HG03469 (cell line): ENCODE measurements around the gene TMPRSS11A.

Experiments
- ATAC-seq: cut with Tn5 transposase; IDR thresholded peaks from one replicate; pipeline ENCODE4 v1.9.1; 2021; ENCODE audit warnings: mild to moderate bottlenecking, moderate library complexity, moderate number of reproducible peaks; ENCODE audit not compliant: unreplicated experiment

Gene TMPRSS11A

DNA sequence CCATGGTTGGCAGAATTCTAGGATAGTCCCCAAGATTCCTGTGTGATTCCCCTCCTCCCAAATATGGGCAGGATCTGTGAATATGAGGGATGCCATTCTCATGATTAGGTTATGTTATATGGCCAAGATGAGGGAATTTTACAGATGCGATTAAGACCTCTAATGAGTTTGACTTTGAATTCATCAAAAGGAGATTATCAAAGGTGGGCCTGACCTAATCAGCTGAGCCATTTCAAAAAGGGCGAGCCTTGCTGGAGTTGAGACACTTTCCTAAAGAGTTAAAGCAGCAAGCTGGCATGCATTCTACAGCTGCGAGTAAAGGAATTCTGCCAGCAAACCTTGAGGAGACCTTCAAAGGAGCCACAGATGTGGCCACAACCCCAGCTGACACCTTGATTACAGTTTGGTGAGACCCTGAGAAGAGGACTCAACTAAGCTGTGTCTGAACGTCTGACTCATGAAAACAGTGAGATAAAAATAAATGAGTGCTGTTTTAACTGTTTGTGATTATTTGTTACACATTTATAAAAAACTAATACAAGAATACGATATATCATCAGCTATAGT is 47.8 kb downstream of the TMPRSS11A start:
- ATAC-seq = no peak

DNA sequence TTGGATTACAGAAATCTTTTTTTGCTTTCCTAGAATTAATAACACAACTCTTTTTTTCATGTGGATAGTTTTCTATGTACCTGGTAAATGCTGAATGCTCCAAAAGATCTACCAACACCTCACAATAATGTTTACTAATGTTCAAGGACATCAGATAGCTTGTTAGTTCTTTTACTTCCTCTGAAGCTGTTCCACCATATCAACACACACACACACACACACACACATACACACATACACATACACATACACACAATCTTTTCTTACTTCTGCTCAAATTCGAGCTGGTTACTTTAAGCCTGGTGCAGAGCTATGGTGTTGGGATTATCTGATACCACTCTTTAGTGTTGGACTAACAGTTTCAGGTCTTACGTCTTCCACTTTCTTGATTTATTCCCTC is 51.2 kb downstream of the TMPRSS11A start:
- ATAC-seq = no peak

GRCh38 chr4:67911638-67912037 is 51.7 kb downstream of the TMPRSS11A start:
- no peak for ATAC-seq

- ATAC-seq = no peak
Measured at GRCh38 chr4:67911141-67911540, 52.2 kb downstream of the TMPRSS11A start.

DNA sequence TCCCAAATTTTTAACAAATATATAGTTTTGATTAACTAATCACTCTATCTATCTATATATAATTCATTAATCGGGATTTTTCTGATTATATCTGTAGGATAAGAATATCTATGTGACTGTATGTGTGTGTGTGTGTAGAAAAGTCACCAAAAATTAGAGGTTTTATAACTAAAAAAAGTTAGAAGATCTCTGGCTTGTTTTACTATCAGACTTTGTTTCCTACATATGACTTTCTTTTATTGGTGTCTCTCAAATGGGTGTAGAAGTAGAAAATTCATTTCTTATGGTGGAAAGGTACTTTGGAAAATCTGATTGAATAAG is 52.7 kb downstream of the TMPRSS11A start:
- peak; percentile 13 for ATAC-seq

DNA sequence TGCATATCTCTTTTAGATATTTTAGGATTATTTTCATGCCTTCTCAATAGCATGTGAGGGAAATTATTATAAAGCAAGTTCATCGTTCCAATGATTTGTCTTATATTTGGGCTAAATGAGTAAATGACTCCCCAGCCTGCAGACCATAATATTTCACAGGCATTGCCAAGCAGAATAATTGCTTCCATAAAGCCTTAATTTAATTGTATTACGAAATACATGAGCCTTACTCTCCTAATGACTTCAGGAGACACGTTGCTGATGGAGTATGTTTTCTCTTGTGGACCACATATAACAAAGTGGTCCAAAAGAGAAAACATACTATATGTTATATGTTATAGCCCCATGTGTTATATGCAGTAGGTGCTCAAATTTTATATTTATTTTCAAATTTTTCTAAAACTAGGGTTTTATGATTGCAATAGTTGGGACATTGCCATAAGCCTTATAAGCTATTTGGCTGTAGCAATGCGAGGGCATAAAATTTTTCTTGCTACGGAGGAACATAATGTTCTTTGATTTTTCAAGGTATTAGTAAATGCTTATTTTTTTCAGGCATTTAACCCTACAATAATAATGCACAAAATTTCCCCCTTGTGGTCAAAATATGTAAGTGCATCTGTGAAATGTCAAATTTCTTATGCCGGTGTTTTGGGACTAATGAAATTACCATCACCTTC is 53.2 kb downstream of the TMPRSS11A start:
- ATAC-seq = peak; percentile 46

GRCh38 chr4:67907650-67908049 is 55.6 kb downstream of the TMPRSS11A start:
- no peak for ATAC-seq

DNA sequence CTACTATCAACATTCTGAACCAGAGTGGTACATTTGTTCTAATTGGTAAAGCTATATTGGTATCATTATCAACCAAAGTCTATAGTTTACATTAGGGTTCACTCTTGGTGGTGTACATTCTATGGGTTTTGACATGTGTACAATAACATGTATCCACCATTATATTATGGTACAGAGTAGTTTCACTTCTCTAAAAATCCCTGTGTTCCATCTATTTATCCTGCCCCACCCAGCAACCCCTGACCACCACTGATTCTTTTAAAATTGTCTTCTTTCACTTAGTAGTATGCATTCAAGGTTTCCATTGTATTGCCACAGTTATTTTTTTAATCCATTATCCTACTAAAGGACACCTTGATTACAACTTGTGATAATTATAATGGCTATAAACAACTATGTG is 64.2 kb downstream of the TMPRSS11A start:
- no peak for ATAC-seq

DNA sequence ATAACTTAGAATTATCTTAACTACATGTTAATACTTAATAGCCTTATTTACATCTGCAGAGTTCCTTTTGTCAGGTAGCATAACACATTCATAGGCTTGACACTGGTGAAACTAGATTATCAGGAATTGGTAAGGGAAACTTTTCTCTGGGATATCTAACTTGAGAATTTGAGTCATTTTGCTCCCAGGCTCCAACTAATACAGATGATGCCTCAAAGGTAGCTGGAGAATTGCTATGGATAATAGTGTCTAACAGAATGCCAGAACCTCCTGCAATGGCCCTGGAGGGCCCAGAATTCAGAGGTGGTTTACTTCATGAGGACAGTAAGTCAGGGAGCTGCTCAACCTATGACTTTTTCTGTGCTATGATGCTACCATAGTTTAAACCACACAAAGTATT is 65.6 kb downstream of the TMPRSS11A start:
- ATAC-seq = no peak

- ATAC-seq = no peak
Measured at GRCh38 chr4:67896421-67897065, 66.8 kb downstream of the TMPRSS11A start.

- ATAC-seq = no peak
Measured at GRCh38 chr4:67894659-67895058, 68.6 kb downstream of the TMPRSS11A start.

GRCh38 chr4:67892905-67893304 is 70.4 kb downstream of the TMPRSS11A start:
- ATAC-seq = no peak

DNA sequence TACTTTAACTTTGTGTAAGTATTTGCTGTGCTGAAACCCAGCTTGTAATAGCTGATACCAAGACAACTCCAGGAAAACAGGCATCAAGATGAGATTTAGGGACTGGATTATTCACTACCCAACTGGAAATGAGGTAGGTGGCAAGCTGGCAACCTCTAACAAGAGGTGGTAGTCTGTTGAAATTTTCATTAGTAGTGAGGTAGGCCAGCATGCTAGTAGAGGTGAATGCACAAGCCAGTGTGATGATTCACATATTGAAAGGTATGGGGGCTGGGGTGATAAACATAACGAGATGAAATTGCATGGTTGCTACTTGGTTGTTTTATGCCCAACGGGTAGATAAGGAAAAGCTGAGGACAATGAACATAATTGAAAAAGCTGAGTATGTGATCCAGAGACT is 71.0 kb downstream of the TMPRSS11A start:
- ATAC-seq = no peak

DNA sequence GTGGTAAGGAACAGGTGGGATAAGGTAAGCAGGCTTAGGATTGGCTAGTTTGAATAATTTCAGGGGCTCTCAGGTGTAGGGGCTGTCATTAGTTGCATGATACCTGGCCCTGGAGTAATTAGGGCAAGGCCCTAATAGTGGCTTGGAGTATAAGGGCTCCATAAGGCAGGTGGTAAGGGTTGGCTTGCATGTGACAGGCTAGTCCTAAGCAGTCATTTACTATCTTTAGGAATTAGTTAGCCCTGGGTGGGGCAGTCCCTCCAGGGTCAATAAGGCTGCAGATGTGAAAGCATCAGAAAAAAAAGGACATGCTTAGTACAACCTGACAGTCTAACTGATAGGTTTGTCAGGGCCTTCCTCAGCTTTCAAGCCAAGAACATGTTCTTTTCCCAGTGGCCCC is 71.6 kb downstream of the TMPRSS11A start:
- no peak for ATAC-seq

- ATAC-seq = no peak
Measured at GRCh38 chr4:67886281-67886680, 77.0 kb downstream of the TMPRSS11A start.

DNA sequence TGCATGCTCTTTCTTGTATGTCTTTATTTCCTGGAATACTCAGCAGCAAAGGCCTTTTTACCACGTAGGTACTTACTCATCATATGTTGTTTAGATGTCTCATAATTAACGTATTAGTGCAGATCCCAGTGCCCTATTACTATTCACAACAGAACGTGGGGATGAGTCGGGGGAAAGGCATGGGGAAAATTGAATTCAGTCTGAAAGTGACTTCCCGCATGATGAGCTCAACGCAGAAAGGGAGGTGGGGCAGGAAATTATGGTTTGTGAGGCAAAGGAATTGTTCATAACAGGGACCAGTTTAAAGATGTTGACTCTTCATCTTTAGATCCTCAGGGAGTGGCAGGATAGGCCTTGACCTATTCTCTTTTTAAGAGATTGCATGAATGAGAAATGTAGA is 77.5 kb downstream of the TMPRSS11A start:
- ATAC-seq = no peak

DNA sequence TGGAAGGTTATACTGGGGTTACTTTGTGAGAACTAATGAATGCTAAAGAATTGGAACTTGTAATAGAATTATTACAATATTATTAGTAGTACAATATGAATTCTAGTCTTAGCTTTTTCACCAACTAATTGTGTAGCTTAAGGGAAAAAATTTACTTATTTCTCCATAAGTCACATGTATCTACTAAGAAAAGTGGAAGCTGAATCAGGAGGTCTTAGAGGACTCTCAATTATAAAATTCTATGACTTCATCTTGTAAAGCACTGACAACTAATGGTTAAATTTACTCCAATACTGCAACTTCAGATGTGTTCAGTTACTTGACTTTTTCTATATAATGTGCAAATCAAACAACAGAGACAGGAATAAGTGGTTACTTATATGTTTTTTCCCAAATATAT is 78.6 kb downstream of the TMPRSS11A start:
- no peak for ATAC-seq

- no peak for ATAC-seq
Measured at GRCh38 chr4:67883902-67884301, 79.4 kb downstream of the TMPRSS11A start, which contains the start of gene TMPRSS11D. Gene TMPRSS11D (minus strand): TSS chr4:67884002. CDS start chr4:67883933, 69 bp downstream.

DNA sequence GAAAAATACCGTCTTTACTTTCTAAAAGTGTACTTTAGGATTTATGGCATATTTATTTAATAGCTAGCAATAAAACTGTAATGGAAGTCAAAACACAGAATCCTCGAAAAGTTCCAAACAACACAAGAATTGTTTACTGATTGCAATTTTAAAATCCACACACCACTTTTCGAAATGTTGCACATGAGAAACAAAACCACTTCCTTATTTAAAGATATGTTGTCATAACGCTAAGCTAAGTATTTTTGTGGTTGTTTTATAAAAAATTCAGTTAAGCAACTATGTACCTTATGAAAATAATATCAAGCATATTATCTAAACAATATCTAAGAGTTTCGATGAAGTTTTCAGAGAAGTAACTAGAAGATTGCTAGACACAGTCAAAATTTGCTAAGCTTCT is 79.8 kb downstream of the TMPRSS11A start:
- ATAC-seq = no peak

GRCh38 chr4:67880866-67881610 is 82.3 kb downstream of the TMPRSS11A start:
- ATAC-seq = no peak

DNA sequence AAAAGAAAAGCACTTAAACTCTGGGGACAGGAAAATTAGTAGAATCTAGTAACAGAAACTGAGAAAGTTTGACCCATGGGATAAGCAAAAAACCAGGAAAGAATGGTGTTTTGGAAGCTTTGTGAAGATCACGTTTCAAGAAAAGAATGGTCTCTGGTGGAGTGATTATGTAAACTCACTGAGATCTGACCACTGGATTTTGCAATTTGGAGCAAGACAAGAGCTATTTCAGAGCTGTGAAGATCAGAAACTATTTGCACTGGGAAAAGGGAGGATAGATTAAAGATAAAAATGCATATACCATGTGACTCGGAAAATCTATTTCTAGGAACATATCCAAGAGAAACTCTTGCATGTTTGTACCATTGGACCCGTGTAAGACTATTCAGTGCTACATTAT is 83.8 kb downstream of the TMPRSS11A start:
- ATAC-seq = no peak

GRCh38 chr4:67877086-67877485 is 86.2 kb downstream of the TMPRSS11A start:
- no peak for ATAC-seq
